GM23338 (cell line): ENCODE data around the gene NFIB.

Experiments
- TF ChIP-seq, protein P1 (sequence below), 2 experiments: fragments of 200-600 bp in 1 of 2; sonication (generic) in 1 of 2; conservative IDR thresholded peaks; 2 replicates each; pipeline versions ENCODE4 v1.5.1 to v1.6.1; 2016 to 2017; ENCODE audit warnings: antibody characterized with exemption in 2 of 2, low read depth in 2 of 2, mild to moderate bottlenecking in 2 of 2, moderate library complexity in 1 of 2
- TF ChIP-seq, protein P2 (sequence below): IDR thresholded peaks from one replicate; pipeline ENCODE4 v1.6.1; 2018; ENCODE audit warnings: antibody characterized with exemption; ENCODE audit not compliant: unreplicated experiment

DNA sequence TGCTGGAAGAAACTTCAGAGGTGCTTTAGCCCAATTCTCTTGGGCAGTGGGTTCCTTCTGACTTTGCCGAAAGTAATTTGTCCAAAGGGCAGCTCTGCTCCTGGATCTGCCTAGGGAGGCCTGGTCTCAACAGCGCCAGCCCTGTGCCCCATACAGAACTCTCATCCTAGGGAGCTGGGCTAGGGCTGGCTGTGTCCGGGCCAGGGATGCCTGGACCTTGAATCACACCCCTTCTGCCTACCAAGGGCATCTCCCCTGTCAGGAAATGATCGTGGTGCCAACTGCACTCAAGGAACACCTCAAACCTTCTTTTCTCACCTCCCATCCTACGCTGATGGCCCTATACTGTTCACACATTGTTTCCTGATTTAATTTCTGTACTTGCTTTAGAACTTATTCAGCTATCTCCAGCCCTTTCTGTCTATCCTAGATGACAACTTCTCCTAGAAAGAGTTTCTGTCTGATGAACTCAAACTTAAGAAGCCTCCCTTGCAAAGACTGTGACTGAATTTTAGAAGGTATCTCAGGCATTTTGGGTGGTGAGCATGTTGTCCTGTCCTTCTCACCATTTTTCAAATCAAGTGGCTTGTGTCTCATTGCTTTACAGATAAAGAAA, 37.4 kb upstream of the NFIB start:
- TF ChIP-seq, protein P1, sequence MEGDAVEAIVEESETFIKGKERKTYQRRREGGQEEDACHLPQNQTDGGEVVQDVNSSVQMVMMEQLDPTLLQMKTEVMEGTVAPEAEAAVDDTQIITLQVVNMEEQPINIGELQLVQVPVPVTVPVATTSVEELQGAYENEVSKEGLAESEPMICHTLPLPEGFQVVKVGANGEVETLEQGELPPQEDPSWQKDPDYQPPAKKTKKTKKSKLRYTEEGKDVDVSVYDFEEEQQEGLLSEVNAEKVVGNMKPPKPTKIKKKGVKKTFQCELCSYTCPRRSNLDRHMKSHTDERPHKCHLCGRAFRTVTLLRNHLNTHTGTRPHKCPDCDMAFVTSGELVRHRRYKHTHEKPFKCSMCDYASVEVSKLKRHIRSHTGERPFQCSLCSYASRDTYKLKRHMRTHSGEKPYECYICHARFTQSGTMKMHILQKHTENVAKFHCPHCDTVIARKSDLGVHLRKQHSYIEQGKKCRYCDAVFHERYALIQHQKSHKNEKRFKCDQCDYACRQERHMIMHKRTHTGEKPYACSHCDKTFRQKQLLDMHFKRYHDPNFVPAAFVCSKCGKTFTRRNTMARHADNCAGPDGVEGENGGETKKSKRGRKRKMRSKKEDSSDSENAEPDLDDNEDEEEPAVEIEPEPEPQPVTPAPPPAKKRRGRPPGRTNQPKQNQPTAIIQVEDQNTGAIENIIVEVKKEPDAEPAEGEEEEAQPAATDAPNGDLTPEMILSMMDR (conservative IDR thresholded peaks at IDR 0.05; ENCODE audit: low read depth in 2 of 2) = no peak
- TF ChIP-seq, protein P2, sequence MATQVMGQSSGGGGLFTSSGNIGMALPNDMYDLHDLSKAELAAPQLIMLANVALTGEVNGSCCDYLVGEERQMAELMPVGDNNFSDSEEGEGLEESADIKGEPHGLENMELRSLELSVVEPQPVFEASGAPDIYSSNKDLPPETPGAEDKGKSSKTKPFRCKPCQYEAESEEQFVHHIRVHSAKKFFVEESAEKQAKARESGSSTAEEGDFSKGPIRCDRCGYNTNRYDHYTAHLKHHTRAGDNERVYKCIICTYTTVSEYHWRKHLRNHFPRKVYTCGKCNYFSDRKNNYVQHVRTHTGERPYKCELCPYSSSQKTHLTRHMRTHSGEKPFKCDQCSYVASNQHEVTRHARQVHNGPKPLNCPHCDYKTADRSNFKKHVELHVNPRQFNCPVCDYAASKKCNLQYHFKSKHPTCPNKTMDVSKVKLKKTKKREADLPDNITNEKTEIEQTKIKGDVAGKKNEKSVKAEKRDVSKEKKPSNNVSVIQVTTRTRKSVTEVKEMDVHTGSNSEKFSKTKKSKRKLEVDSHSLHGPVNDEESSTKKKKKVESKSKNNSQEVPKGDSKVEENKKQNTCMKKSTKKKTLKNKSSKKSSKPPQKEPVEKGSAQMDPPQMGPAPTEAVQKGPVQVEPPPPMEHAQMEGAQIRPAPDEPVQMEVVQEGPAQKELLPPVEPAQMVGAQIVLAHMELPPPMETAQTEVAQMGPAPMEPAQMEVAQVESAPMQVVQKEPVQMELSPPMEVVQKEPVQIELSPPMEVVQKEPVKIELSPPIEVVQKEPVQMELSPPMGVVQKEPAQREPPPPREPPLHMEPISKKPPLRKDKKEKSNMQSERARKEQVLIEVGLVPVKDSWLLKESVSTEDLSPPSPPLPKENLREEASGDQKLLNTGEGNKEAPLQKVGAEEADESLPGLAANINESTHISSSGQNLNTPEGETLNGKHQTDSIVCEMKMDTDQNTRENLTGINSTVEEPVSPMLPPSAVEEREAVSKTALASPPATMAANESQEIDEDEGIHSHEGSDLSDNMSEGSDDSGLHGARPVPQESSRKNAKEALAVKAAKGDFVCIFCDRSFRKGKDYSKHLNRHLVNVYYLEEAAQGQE = no peak
